ENCODE measurements around the gene NUP35.

GRCh38 chr2:183164650-183165015 lies 40.4 kb downstream of the NUP35 start:
- TF ChIP-seq CTCF (IDR thresholded peaks at IDR 0.05; ENCODE audit: low read length) (no peak), EZH2 (IDR thresholded peaks at IDR 0.05; ENCODE audit: borderline replicate concordance, low read length) (no peak)
